NCI-H146 treated with DMSO at 0.1 percent for 48 hours (cell line): ENCODE measurements around the gene CAPN3.
A peak's percentile ranks its signal among the peaks of the same experiment; 100 is the strongest.

Experiments
- DNase-seq: peaks from one replicate; lab custom pipeline; 2025; ENCODE audit not compliant: unreplicated experiment; lab: John Stamatoyannopoulos, UW

CAPN3 gene

DNA sequence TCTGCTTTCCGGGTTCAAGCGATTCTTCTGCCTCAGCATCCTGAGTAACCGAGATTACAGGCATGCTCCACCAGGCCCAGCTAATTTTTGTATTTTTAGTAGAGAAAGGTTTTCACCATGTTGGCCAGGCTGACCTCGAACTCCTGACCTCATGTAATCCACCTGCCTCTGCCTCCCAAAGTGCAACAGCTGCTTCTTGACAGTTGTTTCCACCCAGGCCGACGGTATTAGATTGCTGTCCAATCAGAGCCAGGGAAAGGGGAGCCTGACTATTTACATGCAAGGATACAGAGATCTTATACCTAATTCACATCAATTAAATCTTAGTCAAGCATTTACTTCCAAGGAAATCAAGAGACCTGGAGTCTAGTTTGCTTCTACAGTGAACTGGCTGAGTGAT, 4.0 kb upstream of the CAPN3 start:
- DNase-seq: no peak

DNA sequence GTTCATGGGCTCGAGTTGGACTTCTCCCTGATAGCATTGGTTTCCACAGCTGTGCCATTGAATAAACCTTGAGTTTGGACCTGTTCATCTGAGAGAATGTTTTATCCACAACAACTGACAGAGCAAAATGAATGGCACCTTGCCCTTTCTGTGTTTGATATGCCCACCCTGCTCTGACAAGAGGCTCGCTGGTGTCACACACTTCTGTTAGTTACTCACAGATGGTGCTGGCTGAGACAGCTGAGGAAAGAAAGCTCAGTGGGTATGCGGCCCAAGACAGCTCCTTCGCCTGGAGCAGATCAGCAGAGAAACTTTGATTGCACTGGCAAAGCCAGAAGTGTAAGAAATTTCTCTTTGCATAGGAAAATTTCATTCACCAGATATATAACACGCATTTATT, 2.5 kb upstream of the CAPN3 start:
- no peak for DNase-seq

DNA sequence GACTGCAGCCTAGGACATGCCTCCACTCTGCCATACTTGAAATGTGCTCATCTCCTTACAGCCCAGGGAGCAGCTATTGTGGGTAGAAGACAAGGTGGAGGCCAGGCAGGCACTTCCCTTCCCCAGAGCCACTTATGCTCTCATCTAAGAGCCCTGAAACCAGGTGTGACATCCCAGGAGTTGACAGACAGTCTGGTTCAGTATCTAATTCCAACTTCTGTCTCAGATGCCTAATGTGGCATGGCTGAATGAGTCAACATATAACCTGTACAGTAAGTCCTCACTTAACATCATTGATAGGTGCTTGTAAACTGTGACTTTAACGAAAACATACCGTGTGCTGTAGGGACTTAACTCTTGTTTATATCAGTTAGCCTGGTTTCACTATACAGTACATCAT, 1.2 kb upstream of the CAPN3 start:
- no peak for DNase-seq

DNA sequence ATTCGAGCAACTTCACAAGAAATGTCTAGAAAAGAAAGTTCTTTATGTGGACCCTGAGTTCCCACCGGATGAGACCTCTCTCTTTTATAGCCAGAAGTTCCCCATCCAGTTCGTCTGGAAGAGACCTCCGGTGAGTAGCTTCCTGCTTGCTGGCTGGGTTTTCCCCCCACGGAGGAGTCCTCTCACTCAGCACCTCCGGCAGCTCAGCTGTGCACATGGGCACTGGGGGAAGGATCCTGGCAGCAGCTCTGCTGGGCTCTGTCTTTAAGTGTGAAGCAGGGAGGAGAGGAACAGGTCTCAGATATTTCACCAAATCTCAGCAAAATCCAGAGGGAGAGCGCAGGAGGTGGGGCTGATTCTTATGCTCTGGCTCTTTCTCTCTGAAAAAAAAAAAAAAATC, 684 bp downstream of the CAPN3 start:
- DNase-seq: no peak

DNA sequence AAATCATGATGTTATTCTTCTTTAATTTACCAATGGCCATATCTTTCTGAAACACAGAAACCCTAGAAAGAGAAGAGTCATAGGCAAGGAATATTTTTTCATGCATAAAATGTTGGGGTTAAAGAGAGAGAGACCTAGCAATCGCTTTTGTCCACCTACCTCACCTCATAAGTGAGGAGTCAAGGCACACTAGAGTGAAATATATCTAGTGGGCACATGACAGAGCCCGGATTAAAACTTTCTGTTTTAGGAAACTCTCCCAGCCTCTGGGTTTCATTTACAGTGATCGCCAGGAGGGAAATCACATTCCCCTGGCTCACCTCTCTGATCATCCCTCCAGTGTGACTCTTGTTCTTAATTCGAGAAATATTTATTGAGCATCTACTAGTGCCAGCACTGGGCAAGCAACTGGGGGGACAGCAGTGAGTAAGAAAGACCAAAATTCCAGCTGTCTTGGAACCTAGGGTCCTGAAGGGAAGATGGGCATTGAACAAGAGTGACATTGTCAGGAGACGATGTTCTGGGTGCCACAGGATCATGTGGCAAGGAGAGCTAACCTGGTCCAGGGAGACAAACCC, 1.3 kb downstream of the CAPN3 start:
- no peak for DNase-seq

DNA sequence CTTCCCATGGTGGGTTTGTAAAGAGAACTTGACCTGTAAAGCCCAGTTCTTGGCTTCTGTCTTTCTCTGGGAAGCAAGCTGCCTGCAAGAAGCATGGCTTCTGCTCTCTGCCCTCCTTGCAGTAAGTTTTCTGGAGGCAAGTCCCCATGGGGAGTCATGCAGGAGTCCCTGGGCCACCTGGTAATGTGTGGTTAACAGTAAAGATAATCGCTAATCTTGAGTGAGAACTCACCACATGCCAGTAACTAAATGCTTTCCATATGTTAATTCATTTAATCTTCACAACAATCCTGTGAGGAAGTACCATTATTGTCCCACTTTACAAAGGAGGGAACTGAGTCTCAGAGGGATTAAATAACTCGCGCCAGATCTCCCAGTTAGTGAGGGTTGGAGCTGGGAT, 4.2 kb downstream of the CAPN3 start:
- no peak for DNase-seq

DNA sequence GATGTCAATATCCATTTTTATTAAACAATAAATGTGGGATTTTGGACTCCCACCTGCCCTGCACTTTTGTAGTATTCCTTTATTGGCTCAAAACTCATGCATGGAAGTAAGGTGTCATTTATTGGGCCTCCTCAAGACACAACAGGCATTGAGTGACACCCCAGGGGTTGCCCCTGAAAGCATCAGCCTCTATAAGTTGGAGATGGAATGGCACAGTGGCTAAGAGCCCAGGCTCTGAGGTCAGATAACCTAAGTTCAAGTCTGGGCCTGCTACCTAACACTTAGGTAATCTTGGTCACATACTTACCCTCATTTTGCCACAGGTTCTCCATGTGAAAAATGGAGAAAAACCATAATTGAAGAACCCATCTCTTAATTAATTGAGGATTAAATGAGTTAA, 4.6 kb downstream of the CAPN3 start:
- no peak for DNase-seq

DNA sequence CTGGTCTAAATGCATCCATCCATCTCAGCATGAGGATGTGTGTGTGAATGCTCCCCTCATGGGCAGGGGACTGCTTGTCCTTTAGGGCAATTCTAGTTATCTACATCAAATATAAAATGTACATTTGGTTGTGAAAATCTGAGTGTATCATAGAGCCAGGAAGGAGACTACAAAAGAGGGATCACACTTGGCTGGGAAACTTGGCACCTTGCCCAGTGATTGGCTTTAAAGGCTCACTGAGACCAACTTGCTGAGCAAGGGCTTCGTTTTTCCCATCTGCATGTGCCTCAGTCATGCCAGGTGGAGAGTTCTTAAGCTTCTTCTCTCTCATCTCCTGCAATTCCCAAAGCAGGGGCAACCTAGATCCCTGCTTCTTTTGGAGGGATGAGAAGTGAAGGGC, 5.2 kb downstream of the CAPN3 start:
- DNase-seq: no peak

DNA sequence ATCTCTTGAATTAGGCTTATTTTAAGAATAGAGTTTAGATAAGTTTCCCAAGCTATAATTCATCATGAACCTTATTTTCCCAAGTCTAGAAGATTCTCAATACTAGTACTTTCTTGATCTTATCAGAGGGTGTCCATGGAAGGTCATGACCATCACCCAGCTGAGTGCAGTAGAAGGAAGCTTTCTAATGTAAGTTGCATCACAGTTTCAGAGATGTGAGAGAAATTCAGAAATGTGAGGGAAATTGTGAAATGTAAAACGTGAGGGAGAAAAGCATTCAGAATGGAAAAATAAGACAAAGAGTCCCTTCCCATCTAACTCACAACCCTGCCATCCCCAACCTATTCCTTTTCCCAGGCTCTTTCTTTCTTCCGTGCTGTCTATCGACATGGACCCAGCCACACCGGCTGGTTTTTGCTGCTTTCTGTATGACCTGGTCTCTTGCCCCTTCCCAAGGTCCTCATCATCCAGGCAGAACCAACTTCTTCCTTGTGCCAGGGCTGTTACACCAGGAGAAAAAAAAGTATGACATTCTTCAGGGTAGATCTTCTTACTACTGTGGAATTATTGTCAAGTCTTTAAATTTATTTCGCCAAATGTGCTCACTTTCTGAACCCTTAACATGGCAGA, 6.7 kb downstream of the CAPN3 start:
- DNase-seq: no peak

DNA sequence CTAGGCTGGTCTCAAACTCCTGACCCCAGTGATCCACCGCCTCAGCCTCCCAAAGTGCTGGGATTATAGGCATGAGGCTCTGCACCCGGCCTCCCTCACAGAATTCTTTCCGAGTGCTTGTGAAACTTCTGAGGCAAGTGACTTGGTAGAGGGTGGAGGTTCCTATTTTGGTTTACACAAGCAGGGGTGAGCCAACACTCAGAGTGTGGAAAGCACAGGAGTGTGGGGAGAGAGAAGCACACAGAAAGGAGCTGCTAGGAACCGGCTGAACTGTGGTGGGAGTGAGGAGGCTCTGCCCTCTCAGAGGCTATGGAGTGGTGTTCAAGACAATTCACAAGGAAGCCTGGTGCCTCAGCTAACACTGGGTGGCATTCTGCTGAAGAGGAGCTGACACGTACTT, 7.7 kb downstream of the CAPN3 start:
- DNase-seq: no peak

DNA sequence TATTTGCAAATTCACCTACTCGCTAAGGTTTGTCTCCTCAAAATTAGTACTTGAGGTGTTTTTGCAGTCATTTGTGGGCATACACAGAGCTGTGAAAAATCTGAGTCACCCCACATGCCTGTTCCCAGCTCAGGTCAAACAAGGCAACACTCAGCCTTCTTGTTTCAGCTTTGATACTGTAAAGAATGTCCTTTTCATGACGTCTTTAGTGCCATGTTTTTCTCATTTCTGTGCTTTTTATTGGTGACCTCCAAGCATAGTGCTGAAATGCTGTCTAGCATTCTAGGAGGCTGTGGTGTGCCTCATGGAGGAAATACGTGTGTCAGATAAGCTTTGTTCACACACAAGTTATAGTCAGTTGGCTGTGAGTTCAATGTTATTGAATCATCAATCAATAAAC, 8.8 kb downstream of the CAPN3 start:
- DNase-seq: no peak

DNA sequence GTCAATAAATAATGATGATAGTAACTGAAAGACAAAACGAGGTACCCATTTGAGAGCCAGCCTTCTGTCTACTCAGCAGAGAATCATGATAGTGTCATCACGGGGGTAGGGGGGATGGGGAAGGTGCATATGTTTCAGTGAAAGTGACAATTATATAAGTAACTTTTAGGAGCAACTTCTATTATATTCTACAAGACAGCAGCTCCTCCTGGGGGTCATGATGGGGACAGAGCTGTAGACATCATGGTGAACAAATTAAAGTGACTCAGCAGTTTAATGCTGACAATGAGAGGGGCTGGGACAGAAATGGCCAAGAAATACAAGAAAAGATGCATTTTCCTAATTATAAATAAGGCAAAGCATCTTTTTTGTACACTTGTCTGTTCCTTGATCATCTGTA, 11.8 kb downstream of the CAPN3 start:
- no peak for DNase-seq

DNA sequence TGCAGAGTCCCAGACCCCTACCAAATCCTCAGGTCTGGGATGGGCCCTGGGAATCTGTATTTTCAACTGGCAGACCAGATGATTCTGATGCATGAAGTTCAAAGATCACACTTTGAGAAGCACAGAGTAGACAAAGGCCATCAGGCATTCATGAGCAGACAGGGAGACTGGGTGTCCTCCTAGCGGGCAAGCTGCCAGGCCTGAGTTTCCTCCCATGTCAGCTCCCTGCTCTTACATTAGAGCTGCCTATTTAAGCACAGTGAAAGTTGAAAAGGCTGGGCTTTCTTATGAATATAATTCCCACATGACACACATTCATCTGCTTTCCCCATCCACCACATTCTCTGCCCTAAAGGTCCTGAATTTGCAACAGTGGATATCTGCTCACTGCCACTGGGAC, 14.0 kb downstream of the CAPN3 start:
- no peak for DNase-seq

DNA sequence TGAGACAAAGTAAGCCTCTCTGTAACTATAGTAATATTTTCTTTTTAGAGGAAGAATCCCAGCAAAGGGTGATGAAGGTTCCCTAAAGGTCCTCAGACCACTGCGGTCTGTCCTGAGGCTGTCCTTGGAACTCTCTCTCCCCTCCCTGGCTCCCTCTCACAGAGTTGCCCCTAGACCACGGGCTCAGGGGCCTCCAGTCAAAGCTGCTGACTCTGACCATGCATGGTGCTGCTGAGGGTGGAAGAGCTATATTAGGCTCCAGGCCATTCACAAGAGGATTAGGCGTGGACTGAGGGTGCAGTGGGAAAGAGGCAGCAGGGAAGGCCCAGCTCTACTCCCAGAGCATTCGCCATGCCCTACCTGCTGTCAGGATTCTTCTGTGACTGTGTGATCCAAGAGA, 14.6 kb downstream of the CAPN3 start:
- DNase-seq: no peak

DNA sequence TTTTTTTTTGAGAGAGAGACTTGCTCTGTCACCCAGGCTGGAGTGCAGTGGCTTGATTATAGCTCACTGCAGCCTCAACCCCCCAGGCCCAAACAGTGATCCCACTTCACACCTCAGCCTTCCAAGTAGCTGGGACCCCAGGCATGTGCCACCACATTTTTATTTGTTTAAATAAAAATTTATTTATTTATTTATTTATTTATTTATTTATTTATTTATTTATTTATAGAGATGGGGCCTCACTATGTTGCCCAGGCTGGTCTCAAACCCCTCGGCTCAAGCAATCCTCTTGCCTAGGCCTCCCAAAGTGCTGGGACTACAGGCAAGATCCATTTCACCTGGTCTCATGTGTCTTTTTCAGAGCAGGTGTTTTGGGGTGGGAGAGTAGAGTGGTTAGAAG, 15.5 kb downstream of the CAPN3 start:
- no peak for DNase-seq

DNA sequence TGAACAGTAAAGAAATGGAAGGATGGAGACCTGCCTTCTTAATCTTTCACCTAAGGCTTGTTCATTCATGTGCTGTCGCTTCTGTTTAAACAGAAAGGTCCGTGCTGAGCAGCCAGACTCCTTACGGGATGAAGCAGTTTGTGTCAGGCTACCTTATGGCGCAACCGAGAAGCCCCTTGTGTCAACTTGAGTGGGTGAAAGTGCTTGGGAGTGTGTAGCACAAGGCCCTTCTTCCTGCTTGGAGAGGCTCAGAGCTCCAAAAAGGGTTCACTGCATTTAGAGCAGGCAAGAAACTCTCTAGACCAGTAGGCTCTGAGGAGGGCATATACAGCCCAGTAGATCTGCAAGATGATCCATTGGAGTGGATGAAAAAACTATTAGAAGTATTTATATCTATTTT, 16.0 kb downstream of the CAPN3 start:
- no peak for DNase-seq

DNA sequence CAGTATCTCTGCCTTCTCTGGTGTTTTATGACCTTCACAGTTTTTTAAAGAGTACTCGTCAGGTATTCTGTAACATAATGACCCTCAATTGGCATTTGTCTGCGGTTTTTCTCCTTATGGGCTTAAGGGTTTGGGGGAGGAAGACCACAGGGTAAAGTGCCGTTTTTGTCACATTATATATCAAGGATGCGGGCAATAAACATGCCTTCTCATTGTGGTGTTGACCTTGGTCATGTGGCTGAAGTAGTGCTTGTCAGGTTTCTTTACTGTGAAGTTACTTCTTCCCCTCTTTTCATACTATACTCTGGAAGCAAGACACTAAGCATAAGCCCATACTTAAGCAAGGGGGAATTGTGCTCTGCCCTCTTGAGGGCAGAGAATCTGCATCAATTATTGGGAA, 16.6 kb downstream of the CAPN3 start:
- DNase-seq: no peak

DNA sequence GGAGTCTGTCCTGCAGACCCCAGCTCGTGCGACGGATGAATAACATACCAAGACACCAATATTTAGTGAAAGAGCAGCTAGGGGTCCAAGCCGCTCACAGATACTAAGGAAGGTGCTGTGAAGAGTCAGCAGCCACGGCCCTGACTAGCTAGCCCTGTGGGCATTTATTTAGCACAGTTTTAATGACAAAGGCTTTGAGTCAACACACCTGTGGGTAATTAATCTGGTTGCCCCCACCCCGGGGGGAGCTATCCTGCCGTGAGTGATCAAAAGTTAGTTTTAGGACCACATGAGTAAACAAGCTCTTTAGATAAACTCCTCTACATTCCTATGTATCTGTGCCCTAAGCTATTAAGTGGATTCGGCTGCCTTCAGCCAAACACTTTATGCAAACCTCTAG, 18.7 kb downstream of the CAPN3 start:
- no peak for DNase-seq

DNA sequence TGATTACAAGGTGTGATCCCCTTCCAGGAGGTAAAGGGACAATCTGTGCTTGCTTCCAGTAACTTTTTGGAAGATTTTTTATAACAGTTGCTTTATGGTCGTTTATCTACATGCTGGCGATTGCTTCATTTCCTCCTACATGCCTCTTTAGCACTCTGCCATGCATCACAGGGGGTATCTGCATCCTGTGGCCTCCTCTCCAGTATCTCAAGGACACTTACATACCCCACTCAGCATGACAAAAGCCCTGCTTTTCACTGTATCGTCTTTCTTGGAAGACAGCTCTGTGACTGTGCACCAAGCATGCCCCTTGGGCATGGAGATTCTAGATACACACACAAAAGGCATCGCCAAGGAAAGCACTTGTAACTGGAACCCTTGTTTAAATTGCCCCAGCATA, 25.3 kb downstream of the CAPN3 start:
- DNase-seq: no peak

DNA sequence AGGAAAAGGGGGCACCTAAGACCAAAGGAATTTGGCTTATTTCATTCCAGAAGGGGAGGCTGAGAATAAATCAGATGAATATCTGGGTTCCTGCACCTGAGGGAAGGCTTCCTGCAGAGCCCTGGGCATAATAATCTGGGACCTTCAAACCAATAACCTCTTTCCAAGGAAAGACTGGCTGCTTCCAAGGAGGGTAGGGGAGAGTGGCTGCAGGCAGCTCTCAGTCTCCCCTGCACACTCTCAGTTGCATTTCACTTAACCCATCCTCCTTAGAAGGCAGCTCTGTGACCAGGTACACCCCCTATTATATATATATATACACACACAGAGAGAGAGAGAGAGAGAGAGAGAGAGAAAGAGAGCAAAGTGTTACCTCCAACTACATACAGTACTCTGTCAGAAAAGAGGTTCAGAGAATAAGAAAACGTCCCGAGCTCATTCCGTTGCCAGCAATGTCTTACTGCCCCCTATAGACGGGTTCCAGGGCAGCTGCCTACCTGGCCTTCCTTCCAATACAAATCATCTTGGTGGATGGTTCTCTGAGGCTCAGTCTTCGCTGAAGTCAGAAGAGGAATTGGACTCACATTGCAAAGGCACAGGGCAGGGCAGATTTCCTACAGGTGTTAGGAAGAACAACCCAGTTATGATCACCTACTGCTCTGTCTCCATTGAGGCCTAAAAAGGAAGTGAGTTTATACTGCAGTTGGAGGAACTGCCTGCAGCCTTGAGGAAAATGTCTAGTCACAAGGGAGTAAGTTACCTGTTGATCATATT, 26.1 kb downstream of the CAPN3 start:
- DNase-seq: peak; percentile 21

DNA sequence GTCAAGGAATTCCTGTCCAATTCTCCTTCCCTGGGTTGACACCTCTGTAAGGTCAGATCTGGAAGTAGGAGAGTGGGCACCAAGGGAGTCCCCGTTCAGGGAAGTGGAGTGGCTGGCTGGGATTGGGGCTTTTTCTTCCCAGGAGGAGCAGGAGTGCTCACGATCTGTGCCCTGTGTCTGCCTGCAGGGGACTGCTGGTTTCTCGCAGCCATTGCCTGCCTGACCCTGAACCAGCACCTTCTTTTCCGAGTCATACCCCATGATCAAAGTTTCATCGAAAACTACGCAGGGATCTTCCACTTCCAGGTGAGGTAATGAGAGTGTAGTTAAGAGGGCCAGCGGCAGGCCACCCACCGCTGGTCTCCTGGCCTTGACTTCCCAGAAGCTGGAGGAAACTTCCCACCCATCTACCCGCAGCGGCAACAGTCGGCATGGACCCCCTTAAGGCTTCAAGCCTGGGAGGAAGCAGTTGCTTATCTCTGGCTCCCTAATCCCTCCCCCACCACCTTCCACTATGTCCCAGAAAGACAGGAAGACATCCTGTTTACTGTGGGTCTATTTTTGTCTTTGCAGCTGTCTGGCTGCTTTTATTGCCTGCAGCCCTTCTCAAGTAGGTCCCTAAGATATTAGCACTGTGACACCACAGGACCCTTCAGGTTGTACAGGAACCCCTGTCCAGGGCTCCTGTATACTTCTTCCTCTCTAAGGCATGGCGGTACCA, 26.8 kb downstream of the CAPN3 start:
- DNase-seq: no peak

DNA sequence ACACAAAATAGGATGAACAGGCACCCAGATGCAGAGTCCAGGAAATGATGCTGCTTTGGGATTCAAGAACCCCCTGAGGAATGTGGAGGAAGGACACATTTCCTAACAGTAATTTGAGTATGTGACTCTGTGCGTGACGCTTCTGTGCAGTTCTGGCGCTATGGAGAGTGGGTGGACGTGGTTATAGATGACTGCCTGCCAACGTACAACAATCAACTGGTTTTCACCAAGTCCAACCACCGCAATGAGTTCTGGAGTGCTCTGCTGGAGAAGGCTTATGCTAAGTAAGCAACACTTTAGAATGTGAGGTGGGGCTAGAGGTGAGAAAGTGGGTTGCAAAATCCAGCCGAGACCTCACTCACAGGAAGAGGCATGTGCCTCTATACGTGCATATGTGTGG, 28.3 kb downstream of the CAPN3 start:
- no peak for DNase-seq
